Upper lobe of left lung (tissue), 6 donors: ENCODE results near the gene VDAC1. TPM values are rescaled to one million over a fixed set of nuclear protein-coding genes. Genes with fewer than 3 reads are reported as not detected.

Experiments
- ATAC-seq, 2 donors: fragments of 200-7000 bp; cut with Tn5 transposase; one replicate each; pipeline ENCODE4 v1.9.1; 2022; ENCODE audit warnings: mild to moderate bottlenecking in 2 of 2, moderate library complexity in 2 of 2; ENCODE audit not compliant: low FRiP score in 2 of 2
- DNase-seq, 2 donors: peaks; one replicate each; pipeline ENCODE4 v3.0.0-alpha.2; 2019 to 2020
- H3K27ac ChIP-seq, 4 donors: fragments of 200-600 bp; sonication (generic); one replicate each; pipeline ENCODE4 v1.5.1; 2016 to 2019
- H3K27me3 ChIP-seq, 4 donors: fragments of 200-600 bp; sonication (generic); one replicate each; pipeline ENCODE4 v1.5.1; 2017 to 2019
- H3K36me3 ChIP-seq, 4 donors: fragments of 200-600 bp; sonication (generic); one replicate each; pipeline ENCODE4 v1.5.1; 2016 to 2019
- H3K4me1 ChIP-seq, 4 donors: fragments of 200-600 bp; sonication (generic); one replicate each; pipeline ENCODE4 v1.5.1; 2018 to 2019
- H3K4me3 ChIP-seq, 4 donors: fragments of 200-600 bp; sonication (generic); one replicate each; pipeline ENCODE4 v1.5.1; 2017 to 2019; ENCODE audit warnings: mild to moderate bottlenecking in 2 of 4, moderate library complexity in 1 of 4
- H3K9me3 ChIP-seq, 4 donors: fragments of 200-600 bp; sonication (generic); one replicate each; pipeline ENCODE4 v1.5.1; 2018 to 2019
- EP300 ChIP-seq, 4 donors: sonication (generic); formaldehyde crosslinking; IDR thresholded peaks; one replicate each; pipeline ENCODE4 v1.5.1; 2017; ENCODE audit warnings: antibody characterized with exemption in 4 of 4, control low read depth in 2 of 4
- POLR2A ChIP-seq, 4 donors: fragments of 450-650 bp; IDR thresholded peaks; one replicate each; pipeline ENCODE4 v1.5.1; 2016 to 2017; ENCODE audit warnings: antibody characterized with exemption in 4 of 4, mild to moderate bottlenecking in 2 of 4
- POLR2AphosphoS5 ChIP-seq, 2 donors: sonication (generic); formaldehyde crosslinking; IDR thresholded peaks; one replicate each; pipeline ENCODE4 v1.5.1; 2017; ENCODE audit warnings: antibody characterized with exemption in 2 of 2
- WGBS, 2 donors: methylation state at CpG; one replicate each; pipeline ENCODE4 v1.1.5; 2017 to 2018; 5-methylcytosine and 5-hydroxymethylcytosine counted together
- total RNA-seq, 6 donors: library from RNA; depleted of rRNA in 4 of 6; stranded (reverse); fragments of >200 nt in 4 of 6; gene quantifications; one replicate each; pipeline versions ENCODE4 v1.1.0 to v1.2.1, GENCODE V29; 2016 to 2021
- TF ChIP-seq, protein P1 (sequence below), 6 experiments: fragments of 450-650 bp in 4 of 6; fragments of 200-600 bp in 2 of 6; sonication (generic) in 2 of 6; IDR thresholded peaks; one replicate each; pipeline ENCODE4 v1.5.1; 2016 to 2019; ENCODE audit warnings: antibody characterized with exemption in 6 of 6
- donor health status: DM: no; HTN: no; CAD: no; lungs with moderate emphysema.
- donor health status: DM: no; HTN: yes; CAD: no; lungs with severe emphysema.

VDAC1 gene
- total RNA-seq, 6 donors from 2014 or later: 66.0 to 121 (median 98.5) TPM

DNA sequence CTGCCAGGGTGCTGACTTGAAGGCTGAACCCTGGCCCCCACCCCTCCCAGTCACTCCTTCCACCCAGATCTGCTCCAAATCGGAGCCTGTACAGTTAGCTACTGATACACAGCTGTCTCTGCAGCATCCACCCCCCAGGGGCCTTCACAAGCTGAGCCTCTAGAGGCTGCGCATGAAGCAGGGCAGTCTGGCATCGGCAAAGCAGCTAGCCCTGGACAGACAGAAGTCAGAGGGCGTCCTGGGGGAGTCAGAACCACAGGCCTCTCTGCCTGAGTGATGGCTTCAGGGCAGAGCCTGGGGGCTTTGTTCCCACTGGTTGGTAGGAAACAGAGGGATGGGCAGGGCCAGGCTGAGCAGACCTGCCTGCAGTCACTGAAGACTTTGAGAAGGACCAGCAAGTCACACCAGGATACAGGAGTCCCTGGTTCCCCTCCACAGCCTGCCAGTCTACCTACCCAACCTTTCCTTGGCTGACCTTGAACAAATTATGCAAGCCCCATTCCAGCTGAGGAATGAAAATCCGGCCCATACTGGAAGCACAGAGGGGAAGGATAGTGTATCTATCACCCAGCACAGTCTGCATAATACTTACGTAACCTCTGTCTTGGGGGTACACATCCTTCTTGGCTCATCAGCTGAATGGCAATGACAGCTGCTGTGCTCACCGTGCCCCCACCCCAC is 8.8 kb downstream of the VDAC1 start:
- Histone ChIP-seq H3K27ac (no peak overlapping the region), H3K36me3 (peaks cover 0 to 11% (median 5%) of the 10 kb centered on the region in 4 donors), H3K9me3 (no peaks in the 10 kb centered on the region), H3K4me3 (no peak overlapping the region), H3K4me1 (peaks cover 40 to 78% (median 44%) of the 10 kb centered on the region in 4 donors), H3K27me3 (no peaks in the 10 kb centered on the region)
- TF ChIP-seq POLR2A (IDR thresholded peaks at IDR 0.05): no peak
- no peak for TF ChIP-seq POLR2AphosphoS5 (IDR thresholded peaks at IDR 0.05)
- TF ChIP-seq, protein P1, sequence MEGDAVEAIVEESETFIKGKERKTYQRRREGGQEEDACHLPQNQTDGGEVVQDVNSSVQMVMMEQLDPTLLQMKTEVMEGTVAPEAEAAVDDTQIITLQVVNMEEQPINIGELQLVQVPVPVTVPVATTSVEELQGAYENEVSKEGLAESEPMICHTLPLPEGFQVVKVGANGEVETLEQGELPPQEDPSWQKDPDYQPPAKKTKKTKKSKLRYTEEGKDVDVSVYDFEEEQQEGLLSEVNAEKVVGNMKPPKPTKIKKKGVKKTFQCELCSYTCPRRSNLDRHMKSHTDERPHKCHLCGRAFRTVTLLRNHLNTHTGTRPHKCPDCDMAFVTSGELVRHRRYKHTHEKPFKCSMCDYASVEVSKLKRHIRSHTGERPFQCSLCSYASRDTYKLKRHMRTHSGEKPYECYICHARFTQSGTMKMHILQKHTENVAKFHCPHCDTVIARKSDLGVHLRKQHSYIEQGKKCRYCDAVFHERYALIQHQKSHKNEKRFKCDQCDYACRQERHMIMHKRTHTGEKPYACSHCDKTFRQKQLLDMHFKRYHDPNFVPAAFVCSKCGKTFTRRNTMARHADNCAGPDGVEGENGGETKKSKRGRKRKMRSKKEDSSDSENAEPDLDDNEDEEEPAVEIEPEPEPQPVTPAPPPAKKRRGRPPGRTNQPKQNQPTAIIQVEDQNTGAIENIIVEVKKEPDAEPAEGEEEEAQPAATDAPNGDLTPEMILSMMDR (IDR thresholded peaks at IDR 0.05): no peak
- no peak for TF ChIP-seq EP300 (IDR thresholded peaks at IDR 0.05)
- ATAC-seq: no peak
- no peak for DNase-seq
- WGBS, 2 donors: 63 to 74% methylated on average over 7 of the region's 7 CpGs

DNA sequence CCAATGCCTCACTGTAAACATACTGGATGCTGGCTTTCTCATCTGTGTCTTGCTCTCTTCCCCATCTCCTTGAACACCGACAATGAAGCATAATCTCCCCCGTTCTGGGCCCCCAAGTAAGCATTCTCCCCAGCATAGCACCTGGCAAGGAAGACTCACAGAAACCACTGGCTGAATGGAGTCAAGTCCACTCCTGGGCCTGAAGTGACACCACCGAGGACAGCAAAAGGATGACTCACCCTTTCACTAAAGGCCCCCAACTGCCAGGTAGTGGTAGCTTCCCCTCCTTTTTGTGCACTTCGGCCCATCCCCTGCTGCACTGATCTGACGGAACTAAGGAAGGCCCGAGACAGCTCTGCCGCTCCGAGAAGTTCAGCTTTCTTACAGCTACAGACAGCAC is 9.4 kb downstream of the VDAC1 start:
- Histone ChIP-seq H3K4me1 (peaks cover 39 to 72% (median 44%) of the 10 kb centered on the region in 4 donors), H3K27ac (no peak overlapping the region), H3K36me3 (peaks cover 0 to 15% (median 10%) of the 10 kb centered on the region in 4 donors), H3K27me3 (no peaks in the 10 kb centered on the region), H3K9me3 (no peaks in the 10 kb centered on the region), H3K4me3 (no peak overlapping the region)
- DNase-seq (no peak), ATAC-seq (no peak)
- WGBS, 2 donors: 75 to 88% methylated on average over 8 of the region's 8 CpGs
- TF ChIP-seq POLR2A (IDR thresholded peaks at IDR 0.05) (no peak), POLR2AphosphoS5 (IDR thresholded peaks at IDR 0.05) (no peak), EP300 (IDR thresholded peaks at IDR 0.05) (no peak)
- TF ChIP-seq, protein P1 (IDR thresholded peaks at IDR 0.05): no peak

DNA sequence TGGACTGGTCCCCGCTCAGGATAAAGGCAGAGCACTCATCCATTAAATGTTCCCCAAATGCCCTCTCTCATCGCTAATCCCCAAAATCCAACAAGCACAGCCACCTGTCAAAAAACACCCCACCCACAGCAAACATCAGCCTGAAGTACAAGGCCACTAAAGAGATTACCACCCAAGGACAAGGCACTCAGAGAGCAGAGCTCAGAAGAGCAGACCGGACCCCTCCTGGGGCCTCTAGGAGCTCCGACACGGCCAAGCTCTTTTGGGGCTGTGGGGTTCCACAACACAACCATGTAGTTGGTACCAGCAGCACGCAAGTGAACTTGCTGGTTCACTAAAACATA is 9.8 kb downstream of the VDAC1 start:
- H3K9me3 ChIP-seq: no peaks in the 10 kb centered on the region
- H3K4me3 ChIP-seq: no peak overlapping the region
- peaks cover 35 to 68% (median 41%) of the 10 kb centered on the region in 4 donors for H3K4me1 ChIP-seq
- no peak for ATAC-seq
- DNase-seq: no peak
- peaks cover 3 to 19% (median 13%) of the 10 kb centered on the region in 4 donors for H3K36me3 ChIP-seq
- H3K27me3 ChIP-seq: no peaks in the 10 kb centered on the region
- TF ChIP-seq POLR2A (IDR thresholded peaks at IDR 0.05): no peak
- TF ChIP-seq, protein P1 (IDR thresholded peaks at IDR 0.05): no peak
- no peak for TF ChIP-seq POLR2AphosphoS5 (IDR thresholded peaks at IDR 0.05)
- TF ChIP-seq EP300 (IDR thresholded peaks at IDR 0.05): no peak
- no peak overlapping the region for H3K27ac ChIP-seq
- WGBS, 2 donors: 76 to 89% methylated on average over 6 of the region's 6 CpGs

DNA sequence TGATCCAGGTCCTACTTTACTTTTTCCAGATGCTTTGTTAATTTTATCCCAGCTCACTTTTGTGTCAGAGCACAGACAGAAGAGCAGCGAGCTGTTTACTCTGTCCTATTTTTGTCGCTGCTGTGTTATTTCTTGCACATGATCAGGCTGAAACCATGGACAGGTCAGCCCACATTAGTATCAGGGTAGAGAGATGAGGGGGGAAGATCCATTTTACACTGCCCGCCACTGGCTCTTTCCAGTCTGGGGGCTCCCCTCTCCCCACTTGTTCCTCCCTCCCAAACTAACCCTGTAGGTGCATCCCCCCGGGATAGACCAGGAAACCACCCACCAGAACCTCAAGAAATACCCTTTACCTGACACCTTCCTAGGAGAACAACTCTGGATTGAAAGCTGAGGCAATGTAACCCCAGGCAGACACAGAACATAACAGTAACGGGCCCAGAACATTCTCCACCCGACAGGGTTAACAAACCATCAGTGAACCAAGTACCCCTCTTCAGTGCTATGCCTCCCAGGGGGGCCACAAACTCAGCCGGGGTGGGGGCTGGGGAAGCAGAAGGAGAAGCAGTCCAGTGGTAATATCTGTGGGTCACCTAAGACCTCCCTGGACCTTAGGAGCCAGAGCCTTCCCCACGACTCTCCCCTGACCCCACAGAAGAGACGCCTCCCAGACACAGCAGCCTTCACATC is 10.3 kb downstream of the VDAC1 start:
- TF ChIP-seq, protein P1 (IDR thresholded peaks at IDR 0.05): no peak
- TF ChIP-seq POLR2AphosphoS5 (IDR thresholded peaks at IDR 0.05) (no peak), EP300 (IDR thresholded peaks at IDR 0.05) (no peak), POLR2A (IDR thresholded peaks at IDR 0.05) (no peak)
- Histone ChIP-seq H3K9me3 (no peaks in the 10 kb centered on the region), H3K27ac (no peak overlapping the region), H3K4me1 (peaks cover 30 to 63% (median 39%) of the 10 kb centered on the region in 4 donors), H3K27me3 (no peaks in the 10 kb centered on the region), H3K4me3 (no peak overlapping the region), H3K36me3 (peaks cover 5 to 24% (median 18%) of the 10 kb centered on the region in 4 donors)
- DNase-seq: no peak
- WGBS, 2 donors: 80 to 83% methylated on average over 6 to 9 of the region's 9 CpGs
- no peak for ATAC-seq
